CD4-positive, CD25-positive, alpha-beta regulatory T cell (primary cell): Measurements from ENCODE around the gene FBN1. TPM values are rescaled to one million over a fixed set of nuclear protein-coding genes. Genes with fewer than 3 reads are reported as not detected.
A peak's percentile ranks its signal among the peaks of the same experiment; 100 is the strongest.

Experiments
- ATAC-seq, 2 donors: fragments of 150-1000 bp; cut with Tn5 transposase; one replicate each; pipeline ENCODE4 v1.10.0; 2021; ENCODE audit warnings: low read depth in 2 of 2, moderate number of reproducible peaks in 2 of 2, moderate library complexity in 1 of 2
- DNase-seq, 3 donors: peaks; one replicate each; pipeline versions ENCODE4 v3.0.0 to v3.0.0-alpha.2; 2012 to 2022; ENCODE audit warnings: mixed read lengths in 1 of 3
- H3K27ac ChIP-seq: one replicate; pipeline ENCODE4 v1.7.0; 2013; ENCODE audit warnings: mild to moderate bottlenecking, low read length; ENCODE audit not compliant: insufficient read depth, poor library complexity, severe bottlenecking
- H3K27me3 ChIP-seq: one replicate; pipeline ENCODE4 v1.7.0; 2013; ENCODE audit warnings: low read length; ENCODE audit not compliant: control insufficient read depth, insufficient read depth
- H3K36me3 ChIP-seq: one replicate; pipeline ENCODE4 v1.7.0; 2013; ENCODE audit warnings: mild to moderate bottlenecking, low read length, moderate library complexity; ENCODE audit not compliant: control insufficient read depth, insufficient read depth
- H3K4me1 ChIP-seq: 2 replicates; pipeline ENCODE4 v1.7.0; 2013; ENCODE audit warnings: mild to moderate bottlenecking, low read length; ENCODE audit not compliant: insufficient read depth, control insufficient read depth, poor library complexity, severe bottlenecking
- H3K4me3 ChIP-seq: one replicate; pipeline ENCODE4 v1.7.0; 2013; ENCODE audit warnings: low read depth, mild to moderate bottlenecking, low read length, moderate library complexity
- H3K9me3 ChIP-seq, 2 experiments: 1 replicate in 1 of 2; 2 replicates in 1 of 2; pipeline ENCODE4 v1.7.0; 2013; ENCODE audit warnings: low read length in 2 of 2, mild to moderate bottlenecking in 1 of 2, moderate library complexity in 1 of 2; ENCODE audit not compliant: control insufficient read depth in 2 of 2
- H3K27ac Mint-ChIP-seq, 3 donors: one replicate each; pipeline ENCODE4 v1.8.0; 2020 to 2022; ENCODE audit warnings: mild to moderate bottlenecking in 3 of 3, mixed read lengths in 3 of 3, moderate library complexity in 2 of 3
- H3K27me3 Mint-ChIP-seq: one replicate; pipeline ENCODE4 v1.8.0; 2022; ENCODE audit warnings: mild to moderate bottlenecking, mixed read lengths
- H3K36me3 Mint-ChIP-seq: one replicate; pipeline ENCODE4 v1.8.0; 2020; ENCODE audit warnings: mixed read lengths
- H3K4me1 Mint-ChIP-seq, 4 donors: one replicate each; pipeline ENCODE4 v1.8.0; 2020 to 2022; ENCODE audit warnings: mixed read lengths in 4 of 4, mild to moderate bottlenecking in 1 of 4
- H3K4me3 Mint-ChIP-seq, 4 donors: one replicate each; pipeline ENCODE4 v1.8.0; 2020 to 2022; ENCODE audit warnings: mild to moderate bottlenecking in 4 of 4, mixed read lengths in 4 of 4, moderate library complexity in 3 of 4
- H3K9me3 Mint-ChIP-seq, 7 donors: one replicate each; pipeline ENCODE4 v1.8.0; 2020 to 2022; ENCODE audit warnings: mixed read lengths in 7 of 7, mild to moderate bottlenecking in 3 of 7, moderate library complexity in 2 of 7
- polyA plus RNA-seq, 4 donors: library from polyadenylated mRNA; unstranded; fragments of 300-500 nt; fragmentation: Illumina TruSeq; gene quantifications; one replicate each; pipeline ENCODE4 v1.2.3, GENCODE V29; 2021
- total RNA-seq: library from RNA; stranded (reverse); gene quantifications from one replicate; pipeline ENCODE4 v1.2.3, GENCODE V29; 2022

FBN1 gene
- total and polyA plus RNA-seq, 5 donors from 2014 or later: 0.72 TPM; not detected in 4

- peaks cover 4% of the 10 kb centered on the region for H3K27me3 Mint-ChIP-seq
- H3K4me1 Mint-ChIP-seq: no peaks in the 10 kb centered on the region
- DNase-seq: no peak
These were observed 238.6 kb downstream of the FBN1 start for GRCh38 chr15:48406911-48407310.

GRCh38 chr15:48406266-48406891 is 239.1 kb downstream of the FBN1 start:
- H3K4me3 ChIP-seq: no peak overlapping the region
- H3K9me3 Mint-ChIP-seq: peaks cover 0 to 1% (median 0%) of the 10 kb centered on the region in 7 donors
- no peaks in the 10 kb centered on the region for H3K9me3 ChIP-seq

More at GRCh38 chr15:48406911-48407310, 238.6 kb downstream of the FBN1 start:
- Histone ChIP-seq H3K4me1 (no peaks in the 10 kb centered on the region), H3K27ac (no peak overlapping the region), H3K9me3 (no peaks in the 10 kb centered on the region), H3K4me3 (no peak overlapping the region), H3K36me3 (no peaks in the 10 kb centered on the region), H3K27me3 (no peaks in the 10 kb centered on the region)
- ATAC-seq: no peak
- no peak overlapping the region for H3K27ac Mint-ChIP-seq
- H3K9me3 Mint-ChIP-seq: peaks cover 0 to 1% (median 0%) of the 10 kb centered on the region in 7 donors
- no peak overlapping the region for H3K4me3 Mint-ChIP-seq
- H3K36me3 Mint-ChIP-seq: no peaks in the 10 kb centered on the region

GRCh38 chr15:48402427-48403177 is 242.9 kb downstream of the FBN1 start:
- no peak overlapping the region for H3K4me3 Mint-ChIP-seq
- peak overlapping the region in 1 of 3 donors; percentile 84 for H3K27ac Mint-ChIP-seq
- H3K9me3 Mint-ChIP-seq: no peaks in the 10 kb centered on the region
- no peaks in the 10 kb centered on the region for H3K27me3 Mint-ChIP-seq
- no peak for ATAC-seq
- H3K27ac ChIP-seq: no peak overlapping the region
- H3K4me3 ChIP-seq: no peak overlapping the region
- no peaks in the 10 kb centered on the region for H3K36me3 ChIP-seq
- H3K27me3 ChIP-seq: no peaks in the 10 kb centered on the region
- H3K4me1 Mint-ChIP-seq: no peaks in the 10 kb centered on the region
- H3K36me3 Mint-ChIP-seq: no peaks in the 10 kb centered on the region
- no peaks in the 10 kb centered on the region for H3K9me3 ChIP-seq
- H3K4me1 ChIP-seq: no peaks in the 10 kb centered on the region
- no peak for DNase-seq

More at GRCh38 chr15:48406266-48406891, 239.1 kb downstream of the FBN1 start:
- no peak overlapping the region for H3K27ac ChIP-seq
- DNase-seq: no peak
- Mint-ChIP-seq H3K27ac (no peak overlapping the region), H3K4me3 (no peak overlapping the region), H3K27me3 (peaks cover 4% of the 10 kb centered on the region), H3K4me1 (no peaks in the 10 kb centered on the region), H3K36me3 (no peaks in the 10 kb centered on the region)
- H3K36me3 ChIP-seq: no peaks in the 10 kb centered on the region
- H3K4me1 ChIP-seq: no peaks in the 10 kb centered on the region
- no peaks in the 10 kb centered on the region for H3K27me3 ChIP-seq
- no peak for ATAC-seq

- H3K27ac Mint-ChIP-seq: no peak overlapping the region
- no peak for DNase-seq
- H3K27me3 ChIP-seq: no peaks in the 10 kb centered on the region
- no peaks in the 10 kb centered on the region for H3K9me3 Mint-ChIP-seq
- no peaks in the 10 kb centered on the region for H3K4me1 Mint-ChIP-seq
- ATAC-seq: no peak
- H3K27me3 Mint-ChIP-seq: no peaks in the 10 kb centered on the region
- H3K36me3 ChIP-seq: no peaks in the 10 kb centered on the region
- no peak overlapping the region for H3K4me3 Mint-ChIP-seq
- no peak overlapping the region for H3K27ac ChIP-seq
- no peaks in the 10 kb centered on the region for H3K36me3 Mint-ChIP-seq
- H3K9me3 ChIP-seq: no peaks in the 10 kb centered on the region
- no peak overlapping the region for H3K4me3 ChIP-seq
- no peaks in the 10 kb centered on the region for H3K4me1 ChIP-seq
These were observed 245.4 kb downstream of the FBN1 start for GRCh38 chr15:48400086-48400485.

- peaks cover 0 to 1% (median 0%) of the 10 kb centered on the region in 7 donors for H3K9me3 Mint-ChIP-seq
- DNase-seq: no peak
These were observed 247.7 kb downstream of the FBN1 start for GRCh38 chr15:48397841-48398240.

GRCh38 chr15:48396020-48396419 is 249.5 kb downstream of the FBN1 start:
- Mint-ChIP-seq H3K27me3 (peaks cover 7% of the 10 kb centered on the region), H3K36me3 (no peaks in the 10 kb centered on the region), H3K27ac (no peak overlapping the region), H3K4me1 (no peaks in the 10 kb centered on the region), H3K4me3 (no peak overlapping the region), H3K9me3 (peaks cover 0 to 1% (median 0%) of the 10 kb centered on the region in 7 donors)
- Histone ChIP-seq H3K4me3 (no peak overlapping the region), H3K36me3 (no peaks in the 10 kb centered on the region), H3K9me3 (no peaks in the 10 kb centered on the region), H3K27me3 (no peaks in the 10 kb centered on the region), H3K4me1 (no peaks in the 10 kb centered on the region), H3K27ac (no peak overlapping the region)
- ATAC-seq (no peak), DNase-seq (no peak)

More at GRCh38 chr15:48397841-48398240, 247.7 kb downstream of the FBN1 start:
- H3K36me3 Mint-ChIP-seq: no peaks in the 10 kb centered on the region
- no peaks in the 10 kb centered on the region for H3K4me1 Mint-ChIP-seq
- H3K27ac ChIP-seq: no peak overlapping the region
- ATAC-seq: no peak
- H3K4me3 ChIP-seq: no peak overlapping the region
- H3K27ac Mint-ChIP-seq: no peak overlapping the region
- H3K36me3 ChIP-seq: no peaks in the 10 kb centered on the region
- H3K4me3 Mint-ChIP-seq: no peak overlapping the region
- H3K27me3 Mint-ChIP-seq: peaks cover 2% of the 10 kb centered on the region
- H3K27me3 ChIP-seq: no peaks in the 10 kb centered on the region
- no peaks in the 10 kb centered on the region for H3K9me3 ChIP-seq
- no peaks in the 10 kb centered on the region for H3K4me1 ChIP-seq

- peaks cover 0 to 1% (median 0%) of the 10 kb centered on the region in 7 donors for H3K9me3 Mint-ChIP-seq
- no peak overlapping the region for H3K4me3 Mint-ChIP-seq
- peaks cover 7% of the 10 kb centered on the region for H3K27me3 Mint-ChIP-seq
- Histone ChIP-seq H3K27me3 (no peaks in the 10 kb centered on the region), H3K9me3 (no peaks in the 10 kb centered on the region), H3K36me3 (no peaks in the 10 kb centered on the region), H3K4me3 (no peak overlapping the region), H3K4me1 (no peaks in the 10 kb centered on the region), H3K27ac (no peak overlapping the region)
- H3K4me1 Mint-ChIP-seq: no peaks in the 10 kb centered on the region
- no peak for DNase-seq
- no peaks in the 10 kb centered on the region for H3K36me3 Mint-ChIP-seq
- no peak for ATAC-seq
- no peak overlapping the region for H3K27ac Mint-ChIP-seq
These were observed 249.9 kb downstream of the FBN1 start for GRCh38 chr15:48395521-48396011.
